SK-N-SH (cell line): ENCODE results near the gene DPAGT1. TPM values are rescaled to one million over a fixed set of nuclear protein-coding genes. Genes with fewer than 3 reads are reported as not detected.

Experiments used
- CTCF ChIA-PET: fragments of 300-600, 350-600 bp; formaldehyde crosslinking; extraction: SDS; loops from one replicate; lab custom pipeline; 2021; lab: Yijun Ruan, JAX
- POLR2A ChIA-PET: fragments of 350-600 bp; sonication (Branson Sonifier 250); formaldehyde crosslinking; extraction: SDS; loops from one replicate; lab custom pipeline; 2020; ENCODE audit warnings: antibody characterized with exemption, inconsistent platforms; lab: Yijun Ruan, JAX
- DNase-seq: peaks from one replicate; pipeline ENCODE4 v3.0.0; 2012
- H2AFZ ChIP-seq: fragments of 200-600 bp; sonication (generic); 2 replicates; pipeline ENCODE4 v1.8.1; 2016; ENCODE audit warnings: antibody characterized with exemption, mild to moderate bottlenecking, low read depth
- H3F3A ChIP-seq: fragments of 200-600 bp; sonication (generic); replicated peaks from 2 replicates; pipeline ENCODE3; 2016; ENCODE audit warnings: antibody characterized with exemption, mild to moderate bottlenecking; ENCODE audit not compliant: insufficient read depth
- H3K27ac ChIP-seq, 2 experiments: fragments of 200-500 bp in 1 of 2; fragments of 200-600 bp in 1 of 2; sonication (Bioruptor generic) in 1 of 2; sonication (generic), shearing (Covaris generic) in 1 of 2; 2 replicates each; pipeline versions ENCODE4 v1.5.1 to v1.6.1; 2014 to 2016; ENCODE audit warnings: low read depth in 2 of 2, inconsistent platforms in 1 of 2, low read length in 1 of 2, mild to moderate bottlenecking in 1 of 2, mixed read lengths in 1 of 2
- H3K27me3 ChIP-seq: fragments of 200-600 bp; sonication (generic), shearing (Covaris generic); 2 replicates; pipeline ENCODE4 v1.6.1; 2016; ENCODE audit warnings: mixed run types; ENCODE audit not compliant: insufficient read depth
- H3K36me3 ChIP-seq, 2 experiments: fragments of 200-500 bp in 1 of 2; fragments of 200-600 bp in 1 of 2; sonication (Bioruptor generic) in 1 of 2; sonication (generic) in 1 of 2; replicated peaks in 1 of 2; 2 replicates each; pipeline versions ENCODE3 to v1.5.1; 2014 to 2016; ENCODE audit warnings: low read length in 1 of 2, mild to moderate bottlenecking in 1 of 2; ENCODE audit not compliant: insufficient read depth in 2 of 2, control insufficient read depth in 1 of 2
- H3K4me1 ChIP-seq, 2 experiments: fragments of 200-500 bp in 1 of 2; fragments of 200-600 bp in 1 of 2; sonication (Bioruptor generic) in 1 of 2; sonication (generic), shearing (Covaris generic) in 1 of 2; 2 replicates each; pipeline versions ENCODE4 v1.5.1 to v1.6.1; 2014 to 2016; ENCODE audit warnings: low read depth in 1 of 2, low read length in 1 of 2, mixed run types in 1 of 2; ENCODE audit not compliant: insufficient read depth in 2 of 2, control insufficient read depth in 1 of 2
- H3K4me2 ChIP-seq: fragments of 200-600 bp; sonication (generic), shearing (Covaris generic); 2 replicates; pipeline ENCODE4 v1.6.1; 2017; ENCODE audit warnings: mixed run types
- H3K4me3 ChIP-seq, 2 experiments: fragments of 200-500 bp in 1 of 2; fragments of 200-600 bp in 1 of 2; sonication (Bioruptor generic) in 1 of 2; sonication (generic), shearing (Covaris generic) in 1 of 2; 2 replicates each; pipeline versions ENCODE4 v1.5.1 to v1.8.1; 2014 to 2016; ENCODE audit warnings: low read depth in 2 of 2, inconsistent platforms in 1 of 2, low read length in 1 of 2, mild to moderate bottlenecking in 1 of 2, mixed read lengths in 1 of 2, moderate library complexity in 1 of 2
- H3K79me2 ChIP-seq: fragments of 200-600 bp; sonication (generic); 2 replicates; pipeline ENCODE4 v1.8.1; 2017; ENCODE audit warnings: mild to moderate bottlenecking; ENCODE audit not compliant: insufficient read depth
- H3K9ac ChIP-seq: fragments of 200-600 bp; sonication (generic); 2 replicates; pipeline ENCODE4 v1.6.1; 2017; ENCODE audit warnings: mixed run types
- H3K9me2 ChIP-seq: fragments of 200-600 bp; sonication (generic); 2 replicates; pipeline ENCODE4 v1.6.1; 2017; ENCODE audit warnings: mixed run types
- H3K9me3 ChIP-seq: fragments of 200-600 bp; sonication (generic); 2 replicates; pipeline ENCODE4 v1.6.1; 2017; ENCODE audit warnings: mixed run types, mild to moderate bottlenecking, moderate library complexity
- H4K20me1 ChIP-seq: fragments of 200-600 bp; sonication (generic); 2 replicates; pipeline ENCODE4 v1.6.1; 2017; ENCODE audit warnings: mild to moderate bottlenecking, mixed run types; ENCODE audit not compliant: insufficient read depth
- CHD2 ChIP-seq: fragments of 150-350 bp; IDR thresholded peaks from 2 replicates; pipeline ENCODE4 v1.6.1; 2018; ENCODE audit warnings: low read length; ENCODE audit not compliant: partially characterized antibody
- ELF1 ChIP-seq: IDR thresholded peaks from 2 replicates; pipeline ENCODE4 v1.4.0; 2012
- EZH2phosphoT487 ChIP-seq: fragments of 200-600 bp; sonication (generic); IDR thresholded peaks from 2 replicates; pipeline ENCODE4 v1.6.1; 2017; ENCODE audit warnings: low read depth, mixed run types, mild to moderate bottlenecking, antibody characterized with exemption, moderate library complexity, borderline replicate concordance
- FOXJ3 ChIP-seq: sonication (generic); formaldehyde crosslinking; IDR thresholded peaks from 2 replicates; pipeline ENCODE4 v1.5.1; 2020; ENCODE audit warnings: mild to moderate bottlenecking, missing genetic modification reagents
- GABPA ChIP-seq: IDR thresholded peaks from 2 replicates; pipeline ENCODE4 v1.4.0; 2012; ENCODE audit warnings: low read depth, mild to moderate bottlenecking
- GATA2 ChIP-seq: sonication (generic); formaldehyde crosslinking; IDR thresholded peaks from 2 replicates; pipeline ENCODE4 v1.5.0; 2020; ENCODE audit warnings: mild to moderate bottlenecking, missing genetic modification reagents
- JUND ChIP-seq: IDR thresholded peaks from 2 replicates; pipeline ENCODE4 v1.4.0; 2012
- MXI1 ChIP-seq: IDR thresholded peaks from 2 replicates; pipeline ENCODE4 v1.6.1; 2012; ENCODE audit warnings: mild to moderate bottlenecking, low read depth, low read length, improper control_type of control experiment
- NFIC ChIP-seq: IDR thresholded peaks from 2 replicates; pipeline ENCODE4 v1.4.0; 2012; ENCODE audit warnings: borderline replicate concordance
- POLR2AphosphoS5 ChIP-seq: IDR thresholded peaks from 2 replicates; pipeline ENCODE4 v1.6.1; 2012; ENCODE audit warnings: low read depth, low read length
- RFX5 ChIP-seq: IDR thresholded peaks from 2 replicates; pipeline ENCODE4 v1.6.1; 2012; ENCODE audit warnings: mild to moderate bottlenecking, improper control_type of control experiment, low read length
- RXRA ChIP-seq: IDR thresholded peaks from 2 replicates; pipeline ENCODE4 v1.4.0; 2012; ENCODE audit warnings: low read depth, mild to moderate bottlenecking, borderline replicate concordance
- SIN3A ChIP-seq: IDR thresholded peaks from 2 replicates; pipeline ENCODE4 v1.6.1; 2012; ENCODE audit warnings: low read depth, mild to moderate bottlenecking, low read length, moderate library complexity, borderline replicate concordance
- SMC3 ChIP-seq: IDR thresholded peaks from 2 replicates; pipeline ENCODE4 v1.6.1; 2012; ENCODE audit warnings: low read depth, low read length, improper control_type of control experiment
- TCF12 ChIP-seq: IDR thresholded peaks from 2 replicates; pipeline ENCODE4 v1.4.0; 2012
- TEAD4 ChIP-seq: IDR thresholded peaks from 2 replicates; pipeline ENCODE4 v1.4.0; 2012; ENCODE audit warnings: mild to moderate bottlenecking, borderline replicate concordance; ENCODE audit not compliant: insufficient read depth
- YY1 ChIP-seq: IDR thresholded peaks from 2 replicates; pipeline ENCODE4 v1.4.0; 2012; ENCODE audit warnings: low read depth, mild to moderate bottlenecking
- WGBS: methylation state at CpG from one replicate; pipeline ENCODE4 v1.1.6; 2017; ENCODE audit warnings: low lambda C conversion rate; 5-methylcytosine and 5-hydroxymethylcytosine counted together
- polyA plus RNA-seq, 3 experiments: library from polyadenylated mRNA; depleted of rRNA; stranded (reverse); fragments of >200 nt; gene quantifications; 2 replicates each; pipeline ENCODE4 v1.2.3, GENCODE V29; 2012
- TF ChIP-seq, protein P1 (sequence below): IDR thresholded peaks from 2 replicates; pipeline ENCODE4 v1.4.0; 2012; ENCODE audit warnings: low read depth, borderline replicate concordance
- TF ChIP-seq, protein P2 (sequence below): IDR thresholded peaks from 2 replicates; pipeline ENCODE4 v1.4.0; 2012; ENCODE audit warnings: low read depth
- TF ChIP-seq, protein P3 (sequence below): fragments of 150-350 bp; IDR thresholded peaks from 2 replicates; pipeline ENCODE4 v1.6.1; 2017; ENCODE audit warnings: antibody characterized with exemption, low read length, low read depth, borderline replicate concordance
- TF ChIP-seq, protein P4 (sequence below): IDR thresholded peaks from 2 replicates; pipeline ENCODE4 v1.6.1; 2012; ENCODE audit warnings: mild to moderate bottlenecking, low read depth, low read length, moderate library complexity
- TF ChIP-seq, protein P5 (sequence below): fragments of 150-350 bp; IDR thresholded peaks from 2 replicates; pipeline ENCODE4 v1.6.1; 2016; ENCODE audit warnings: mild to moderate bottlenecking, low read depth, low read length
- TF ChIP-seq, protein P6 (sequence below): fragments of 200-600 bp; sonication (generic); IDR thresholded peaks from 2 replicates; pipeline ENCODE4 v1.6.1; 2017; ENCODE audit warnings: antibody characterized with exemption, mild to moderate bottlenecking, moderate library complexity

The DPAGT1 gene
- polyA plus RNA-seq, 1 of the 3 experiments (the other 2 are of a cell fraction), result 99.5 TPM

DNA sequence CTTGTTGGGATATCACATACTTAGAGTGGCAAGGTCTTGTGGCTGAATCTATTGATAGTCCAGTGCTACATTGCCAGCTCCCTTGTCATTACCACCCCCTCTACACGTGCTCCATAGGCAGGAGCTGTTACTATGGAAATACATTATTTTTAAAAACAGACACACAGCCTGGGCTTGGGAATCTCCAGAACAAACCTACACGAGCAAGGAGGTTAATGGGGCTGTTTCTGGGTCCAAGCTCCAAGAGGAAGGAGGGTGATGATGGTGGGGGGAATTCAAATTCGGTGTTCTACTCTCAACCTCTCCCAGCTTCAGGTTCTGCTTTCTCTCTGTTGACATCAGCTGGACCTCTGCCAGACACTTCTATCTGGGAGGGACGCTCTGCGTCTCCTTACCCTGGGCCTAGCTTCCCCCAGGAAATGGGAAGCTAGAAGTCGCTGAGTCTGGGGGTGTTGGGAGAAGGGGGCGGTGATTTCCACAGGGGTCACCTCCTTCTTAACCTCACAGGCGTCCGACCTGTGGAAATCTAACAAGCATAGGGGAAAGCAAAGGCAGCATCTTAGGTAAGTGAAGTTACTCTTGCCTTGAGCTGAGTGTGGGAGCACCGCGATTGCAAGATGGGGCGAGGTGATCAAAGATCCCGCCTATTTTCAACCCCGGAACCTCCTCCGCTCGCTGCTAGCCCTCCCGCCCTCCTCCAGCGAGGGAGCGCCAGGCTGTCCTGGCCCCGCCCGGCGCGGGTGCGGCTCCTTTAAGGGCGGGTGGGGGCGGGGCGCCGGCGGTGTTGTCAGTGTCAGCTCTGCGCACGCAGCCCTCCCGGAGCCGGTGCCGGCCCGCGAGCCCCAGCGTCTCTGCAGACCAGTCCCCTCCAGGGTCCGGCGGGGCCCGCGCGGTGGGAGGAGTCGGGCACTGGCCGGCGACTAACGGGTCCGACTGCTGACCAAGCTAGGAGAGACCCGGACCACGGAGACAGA is 5.2 kb upstream of the DPAGT1 start, which contains the start of gene C2CD2L:
C2CD2L (plus strand) TSS at position 781 of the 974 bp plus-strand sequence. CDS start 398 bp downstream, outside the sequence.
- peak within 1 kb of the TSS; percentile 98 for H3K4me2 ChIP-seq
- H3K9me2 ChIP-seq, result no peaks in the 10 kb centered on the region
- CTCF ChIA-PET, result interaction anchor here (0.6 to 2.0 kb wide), 9 partner anchors 8 to 249 kb away, joined by 3 to 9 read pairs (median 4); a partner anchor contains a TSS
- H3K36me3 ChIP-seq, result peaks cover 0 to 9% of the 10 kb centered on the region in 2 experiments
- no peaks in the 10 kb centered on the region for H4K20me1 ChIP-seq
- POLR2A ChIA-PET, result interaction anchor here (0.6 to 4.3 kb wide), 9 partner anchors 12 to 210 kb away, joined by 3 to 17 read pairs (median 4); partner anchors contain the start of genes HINFP, HMBS, MCAM and NLRX1
- H3K4me1 ChIP-seq, result peaks cover 28 to 32% of the 10 kb centered on the region in 2 experiments
- 6% methylated on average over 17 of the region's 49 CpGs for WGBS
- peak within 1 kb of the TSS; percentile 85 to 86 for H3K4me3 ChIP-seq
- peaks cover 35% of the 10 kb centered on the region; the same call in 1 of the 2 replicates for H3K79me2 ChIP-seq
- H2AFZ ChIP-seq, result peak within 1 kb of the TSS; percentile 89
- no peaks in the 10 kb centered on the region for H3K9me3 ChIP-seq
- DNase-seq, result peak; percentile 97
- no peaks in the 10 kb centered on the region for H3K27me3 ChIP-seq
- H3F3A ChIP-seq, result peaks cover 24% of the 10 kb centered on the region
- peak within 1 kb of the TSS; percentile 62 to 86 for H3K27ac ChIP-seq
- peak within 1 kb of the TSS; percentile 81 for H3K9ac ChIP-seq
- peak; percentile 71; the same call in 1 of the 2 replicates for TF ChIP-seq MXI1
- TF ChIP-seq TCF12, result no peak
- TF ChIP-seq, protein P1, sequence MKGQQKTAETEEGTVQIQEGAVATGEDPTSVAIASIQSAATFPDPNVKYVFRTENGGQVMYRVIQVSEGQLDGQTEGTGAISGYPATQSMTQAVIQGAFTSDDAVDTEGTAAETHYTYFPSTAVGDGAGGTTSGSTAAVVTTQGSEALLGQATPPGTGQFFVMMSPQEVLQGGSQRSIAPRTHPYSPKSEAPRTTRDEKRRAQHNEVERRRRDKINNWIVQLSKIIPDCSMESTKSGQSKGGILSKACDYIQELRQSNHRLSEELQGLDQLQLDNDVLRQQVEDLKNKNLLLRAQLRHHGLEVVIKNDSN, result no peak
- no peak for TF ChIP-seq ELF1
- TF ChIP-seq, protein P2, sequence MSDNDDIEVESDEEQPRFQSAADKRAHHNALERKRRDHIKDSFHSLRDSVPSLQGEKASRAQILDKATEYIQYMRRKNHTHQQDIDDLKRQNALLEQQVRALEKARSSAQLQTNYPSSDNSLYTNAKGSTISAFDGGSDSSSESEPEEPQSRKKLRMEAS, result peak; percentile 73
- TF ChIP-seq, protein P3, sequence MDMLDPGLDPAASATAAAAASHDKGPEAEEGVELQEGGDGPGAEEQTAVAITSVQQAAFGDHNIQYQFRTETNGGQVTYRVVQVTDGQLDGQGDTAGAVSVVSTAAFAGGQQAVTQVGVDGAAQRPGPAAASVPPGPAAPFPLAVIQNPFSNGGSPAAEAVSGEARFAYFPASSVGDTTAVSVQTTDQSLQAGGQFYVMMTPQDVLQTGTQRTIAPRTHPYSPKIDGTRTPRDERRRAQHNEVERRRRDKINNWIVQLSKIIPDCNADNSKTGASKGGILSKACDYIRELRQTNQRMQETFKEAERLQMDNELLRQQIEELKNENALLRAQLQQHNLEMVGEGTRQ, result no peak
- peak; percentile 23 for TF ChIP-seq CHD2
- TF ChIP-seq GABPA, result 0 out of 2 replicates have a peak, but pooled peaks have one; percentile 39
- TF ChIP-seq JUND, result no peak
- 0 out of 2 replicates have a peak, but pooled peaks have one; percentile 16 for TF ChIP-seq YY1
- no peak for TF ChIP-seq RFX5
- no peak for TF ChIP-seq RXRA
- peak; percentile 71; the same call in 1 of the 2 replicates for TF ChIP-seq SIN3A
- TF ChIP-seq FOXJ3 (CRISPR knock-in tag), result no peak
- TF ChIP-seq TEAD4, result no peak
- TF ChIP-seq, protein P4, sequence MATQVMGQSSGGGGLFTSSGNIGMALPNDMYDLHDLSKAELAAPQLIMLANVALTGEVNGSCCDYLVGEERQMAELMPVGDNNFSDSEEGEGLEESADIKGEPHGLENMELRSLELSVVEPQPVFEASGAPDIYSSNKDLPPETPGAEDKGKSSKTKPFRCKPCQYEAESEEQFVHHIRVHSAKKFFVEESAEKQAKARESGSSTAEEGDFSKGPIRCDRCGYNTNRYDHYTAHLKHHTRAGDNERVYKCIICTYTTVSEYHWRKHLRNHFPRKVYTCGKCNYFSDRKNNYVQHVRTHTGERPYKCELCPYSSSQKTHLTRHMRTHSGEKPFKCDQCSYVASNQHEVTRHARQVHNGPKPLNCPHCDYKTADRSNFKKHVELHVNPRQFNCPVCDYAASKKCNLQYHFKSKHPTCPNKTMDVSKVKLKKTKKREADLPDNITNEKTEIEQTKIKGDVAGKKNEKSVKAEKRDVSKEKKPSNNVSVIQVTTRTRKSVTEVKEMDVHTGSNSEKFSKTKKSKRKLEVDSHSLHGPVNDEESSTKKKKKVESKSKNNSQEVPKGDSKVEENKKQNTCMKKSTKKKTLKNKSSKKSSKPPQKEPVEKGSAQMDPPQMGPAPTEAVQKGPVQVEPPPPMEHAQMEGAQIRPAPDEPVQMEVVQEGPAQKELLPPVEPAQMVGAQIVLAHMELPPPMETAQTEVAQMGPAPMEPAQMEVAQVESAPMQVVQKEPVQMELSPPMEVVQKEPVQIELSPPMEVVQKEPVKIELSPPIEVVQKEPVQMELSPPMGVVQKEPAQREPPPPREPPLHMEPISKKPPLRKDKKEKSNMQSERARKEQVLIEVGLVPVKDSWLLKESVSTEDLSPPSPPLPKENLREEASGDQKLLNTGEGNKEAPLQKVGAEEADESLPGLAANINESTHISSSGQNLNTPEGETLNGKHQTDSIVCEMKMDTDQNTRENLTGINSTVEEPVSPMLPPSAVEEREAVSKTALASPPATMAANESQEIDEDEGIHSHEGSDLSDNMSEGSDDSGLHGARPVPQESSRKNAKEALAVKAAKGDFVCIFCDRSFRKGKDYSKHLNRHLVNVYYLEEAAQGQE, result no peak
- TF ChIP-seq, protein P5, sequence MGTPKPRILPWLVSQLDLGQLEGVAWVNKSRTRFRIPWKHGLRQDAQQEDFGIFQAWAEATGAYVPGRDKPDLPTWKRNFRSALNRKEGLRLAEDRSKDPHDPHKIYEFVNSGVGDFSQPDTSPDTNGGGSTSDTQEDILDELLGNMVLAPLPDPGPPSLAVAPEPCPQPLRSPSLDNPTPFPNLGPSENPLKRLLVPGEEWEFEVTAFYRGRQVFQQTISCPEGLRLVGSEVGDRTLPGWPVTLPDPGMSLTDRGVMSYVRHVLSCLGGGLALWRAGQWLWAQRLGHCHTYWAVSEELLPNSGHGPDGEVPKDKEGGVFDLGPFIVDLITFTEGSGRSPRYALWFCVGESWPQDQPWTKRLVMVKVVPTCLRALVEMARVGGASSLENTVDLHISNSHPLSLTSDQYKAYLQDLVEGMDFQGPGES, result no peak
- TF ChIP-seq POLR2AphosphoS5, result peak; percentile 64; the same call in 1 of the 2 replicates
- TF ChIP-seq GATA2, result 0 out of 2 replicates have a peak, but pooled peaks have one; percentile 1
- no peak for TF ChIP-seq SMC3
- TF ChIP-seq NFIC, result no peak; the same call in 1 of the 2 replicates
- TF ChIP-seq EZH2phosphoT487, result no peak
- TF ChIP-seq, protein P6, sequence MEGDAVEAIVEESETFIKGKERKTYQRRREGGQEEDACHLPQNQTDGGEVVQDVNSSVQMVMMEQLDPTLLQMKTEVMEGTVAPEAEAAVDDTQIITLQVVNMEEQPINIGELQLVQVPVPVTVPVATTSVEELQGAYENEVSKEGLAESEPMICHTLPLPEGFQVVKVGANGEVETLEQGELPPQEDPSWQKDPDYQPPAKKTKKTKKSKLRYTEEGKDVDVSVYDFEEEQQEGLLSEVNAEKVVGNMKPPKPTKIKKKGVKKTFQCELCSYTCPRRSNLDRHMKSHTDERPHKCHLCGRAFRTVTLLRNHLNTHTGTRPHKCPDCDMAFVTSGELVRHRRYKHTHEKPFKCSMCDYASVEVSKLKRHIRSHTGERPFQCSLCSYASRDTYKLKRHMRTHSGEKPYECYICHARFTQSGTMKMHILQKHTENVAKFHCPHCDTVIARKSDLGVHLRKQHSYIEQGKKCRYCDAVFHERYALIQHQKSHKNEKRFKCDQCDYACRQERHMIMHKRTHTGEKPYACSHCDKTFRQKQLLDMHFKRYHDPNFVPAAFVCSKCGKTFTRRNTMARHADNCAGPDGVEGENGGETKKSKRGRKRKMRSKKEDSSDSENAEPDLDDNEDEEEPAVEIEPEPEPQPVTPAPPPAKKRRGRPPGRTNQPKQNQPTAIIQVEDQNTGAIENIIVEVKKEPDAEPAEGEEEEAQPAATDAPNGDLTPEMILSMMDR, result no peak
